ENCODE data around the gene PDE3A. TPM values are rescaled to one million over a fixed set of nuclear protein-coding genes. Genes with fewer than 3 reads are reported as not detected.
A peak's percentile ranks its signal among the peaks of the same experiment; 100 is the strongest.
"Not testable (repeated sequence)": the region's sequence is repeated elsewhere in the genome, so short reads cannot be mapped to it uniquely, and the experiment has no call there.

Gene PDE3A
- total RNA-seq, 1 donor from 2014 or later, result 171 TPM

GRCh38 chr12:20567413-20567812 lies 199.1 kb downstream of the PDE3A start:
- no peak for ATAC-seq
- intact Hi-C loops (cut with micrococcal nuclease), result no loop called here
- no peak for DNase-seq

GRCh38 chr12:20572451-20572850 lies 204.1 kb downstream of the PDE3A start:
- intact Hi-C loops (cut with micrococcal nuclease), result no loop called here

GRCh38 chr12:20576528-20576927 lies 208.2 kb downstream of the PDE3A start:
- intact Hi-C loops (cut with micrococcal nuclease), result no loop called here
- ATAC-seq (no peak), DNase-seq (no peak)

More at GRCh38 chr12:20572451-20572850, 204.1 kb downstream of the PDE3A start:
- no peak for DNase-seq
- no peak for ATAC-seq

GRCh38 chr12:20577054-20577453 lies 208.7 kb downstream of the PDE3A start:
- intact Hi-C loops (cut with micrococcal nuclease), result no loop called here
- no peak for DNase-seq
- peak; percentile 56 for ATAC-seq

- peak; percentile 18 for ATAC-seq
- intact Hi-C loops (cut with micrococcal nuclease), result no loop called here
- no peak for DNase-seq
Observed at GRCh38 chr12:20578142-20578541, 209.8 kb downstream of the PDE3A start.

- DNase-seq (no peak), ATAC-seq (no peak)
- intact Hi-C loops (cut with micrococcal nuclease), result no loop called here
Observed at GRCh38 chr12:20585055-20585625, 216.8 kb downstream of the PDE3A start.

GRCh38 chr12:20585913-20586312 lies 217.6 kb downstream of the PDE3A start:
- no peak for ATAC-seq
- intact Hi-C loops (cut with micrococcal nuclease), result no loop called here
- no peak for DNase-seq

GRCh38 chr12:20588042-20588441 lies 219.7 kb downstream of the PDE3A start:
- intact Hi-C loops (cut with micrococcal nuclease), result no loop called here
- peak; percentile 69 for ATAC-seq
- DNase-seq, result no peak

- intact Hi-C loops (cut with micrococcal nuclease), result no loop called here
- DNase-seq, result no peak
- ATAC-seq, result no peak
Observed at GRCh38 chr12:20590570-20590969, 222.2 kb downstream of the PDE3A start.

- intact Hi-C loops (cut with micrococcal nuclease), result no loop called here
- ATAC-seq (no peak), DNase-seq (no peak)
Observed at GRCh38 chr12:20592556-20592955, 224.2 kb downstream of the PDE3A start.

- no peak for ATAC-seq
- no peak for DNase-seq
- intact Hi-C loops (cut with micrococcal nuclease), result no loop called here
Observed at GRCh38 chr12:20593611-20594010, 225.3 kb downstream of the PDE3A start.

- ATAC-seq (no peak), DNase-seq (no peak)
- intact Hi-C loops (cut with micrococcal nuclease), result no loop called here
Observed at GRCh38 chr12:20596061-20596460, 227.7 kb downstream of the PDE3A start.

- intact Hi-C loops (cut with micrococcal nuclease), result no loop called here
- no peak for ATAC-seq
Observed at GRCh38 chr12:20599757-20600156, 231.4 kb downstream of the PDE3A start.

GRCh38 chr12:20601668-20602280 lies 233.4 kb downstream of the PDE3A start:
- peak; percentile 38 for ATAC-seq
- intact Hi-C loops (cut with micrococcal nuclease), result no loop called here
- no peak for DNase-seq

More at GRCh38 chr12:20599757-20600156, 231.4 kb downstream of the PDE3A start:
- DNase-seq, result no peak

GRCh38 chr12:20602641-20603391 lies 234.5 kb downstream of the PDE3A start:
- peak; percentile 44 for ATAC-seq
- intact Hi-C loops (cut with micrococcal nuclease), result no loop called here

GRCh38 chr12:20604408-20605067 lies 236.2 kb downstream of the PDE3A start:
- intact Hi-C loops (cut with micrococcal nuclease), result no loop called here
- no peak for DNase-seq
- ATAC-seq, result no peak

More at GRCh38 chr12:20602641-20603391, 234.5 kb downstream of the PDE3A start:
- no peak for DNase-seq

GRCh38 chr12:20615020-20615419 lies 246.7 kb downstream of the PDE3A start:
- ATAC-seq, result peak; percentile 68
- intact Hi-C loops (cut with micrococcal nuclease); DNase-seq: not testable (repeated sequence)

GRCh38 chr12:20616093-20616492 lies 247.8 kb downstream of the PDE3A start:
- intact Hi-C loops (cut with micrococcal nuclease), result no loop called here
- peak; percentile 11 for ATAC-seq

GRCh38 chr12:20620261-20620660 lies 251.9 kb downstream of the PDE3A start:
- DNase-seq, result no peak
- no peak for ATAC-seq
- intact Hi-C loops (cut with micrococcal nuclease), result no loop called here

More at GRCh38 chr12:20616093-20616492, 247.8 kb downstream of the PDE3A start:
- DNase-seq, result no peak

GRCh38 chr12:20624718-20625117 lies 256.4 kb downstream of the PDE3A start:
- no peak for DNase-seq
- intact Hi-C loops (cut with micrococcal nuclease), result no loop called here
- no peak for ATAC-seq

Measured in left ventricle myocardium superior (tissue), 1 donor.